ENCODE data around the gene GDPD4.

The GDPD4 gene

DNA sequence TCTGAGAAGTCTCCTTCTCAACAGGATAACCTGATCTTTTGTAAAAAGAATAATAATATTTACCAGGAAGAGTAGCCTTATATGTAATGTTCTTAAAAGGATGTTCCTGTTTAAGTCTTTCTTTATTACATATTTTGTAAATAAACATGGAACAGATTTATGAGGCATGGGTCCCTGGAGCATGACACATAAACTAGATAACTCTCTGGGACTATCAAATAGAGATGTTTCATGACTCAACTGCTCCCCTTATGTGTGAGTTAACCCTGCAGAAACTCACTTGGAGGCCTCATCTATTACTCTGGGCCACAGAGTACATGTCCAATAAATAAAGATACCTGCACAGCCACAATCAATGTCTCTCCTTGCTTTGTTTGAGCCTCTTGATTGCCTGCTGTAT, 64.6 kb downstream of the GDPD4 start:
- TF ChIP-seq ZFX (IDR thresholded peaks at IDR 0.05) (no peak), CTCF (conservative IDR thresholded peaks at IDR 0.05) (0 out of 2 replicates have a peak, but pooled peaks have one; percentile 4)
- H3K27ac ChIP-seq, result no peak overlapping the region

DNA sequence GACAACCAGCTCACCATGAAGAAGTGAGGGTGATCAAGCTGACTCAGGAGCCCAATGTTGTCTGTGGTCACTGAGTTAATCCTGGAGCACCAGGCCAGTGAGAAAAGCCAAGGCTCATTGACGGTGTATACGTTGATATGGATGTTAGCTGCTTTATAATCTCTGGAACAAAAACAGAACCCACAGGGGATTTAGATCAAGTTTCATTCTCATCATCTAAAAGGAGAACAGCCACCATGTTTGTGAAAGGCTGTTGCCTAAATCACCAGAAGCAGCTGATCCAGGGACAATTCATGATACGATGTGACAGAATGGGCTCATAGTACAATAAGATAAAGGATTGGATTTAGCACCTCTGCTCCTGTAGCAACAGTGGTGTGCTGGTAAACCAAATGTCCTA, 68.5 kb downstream of the GDPD4 start:
- no peak overlapping the region for H3K27ac ChIP-seq
- no peak for TF ChIP-seq CTCF (conservative IDR thresholded peaks at IDR 0.05)
- TF ChIP-seq ZFX (IDR thresholded peaks at IDR 0.05), result no peak

DNA sequence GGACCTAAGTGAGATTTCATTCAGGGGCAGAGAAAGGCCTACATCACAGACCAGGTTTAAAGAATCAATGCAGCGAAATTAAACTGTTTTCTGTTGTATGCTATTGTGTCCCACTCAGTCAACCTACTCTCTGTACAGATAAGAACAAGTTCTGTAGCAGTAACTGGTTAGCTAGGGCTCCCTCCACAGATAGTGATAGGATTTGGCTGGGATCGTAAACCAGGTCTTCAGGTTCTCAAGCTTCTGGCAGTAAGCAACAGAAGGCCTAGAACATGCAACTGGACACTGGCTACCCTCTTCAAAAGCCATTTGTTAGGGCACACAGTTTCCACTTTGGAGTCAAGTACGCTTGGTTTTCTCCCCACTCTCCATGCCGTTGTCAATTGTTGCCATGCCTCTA, 69.2 kb downstream of the GDPD4 start:
- no peak overlapping the region for H3K27ac ChIP-seq
- TF ChIP-seq ZFX (IDR thresholded peaks at IDR 0.05) (no peak), CTCF (conservative IDR thresholded peaks at IDR 0.05) (no peak)

GRCh38 chr11:77231800-77232199, 69.7 kb downstream of the GDPD4 start:
- no peak for TF ChIP-seq ZFX (IDR thresholded peaks at IDR 0.05)
- TF ChIP-seq CTCF (conservative IDR thresholded peaks at IDR 0.05), result no peak
- no peak overlapping the region for H3K27ac ChIP-seq

GRCh38 chr11:77230878-77231605, 70.4 kb downstream of the GDPD4 start:
- no peak for TF ChIP-seq ZFX (IDR thresholded peaks at IDR 0.05)
- TF ChIP-seq CTCF (conservative IDR thresholded peaks at IDR 0.05), result no peak
- no peak overlapping the region for H3K27ac ChIP-seq

- TF ChIP-seq ZFX (IDR thresholded peaks at IDR 0.05) (no peak), CTCF (conservative IDR thresholded peaks at IDR 0.05) (no peak)
- no peak overlapping the region for H3K27ac ChIP-seq
Observed at GRCh38 chr11:77223797-77224196, 77.7 kb downstream of the GDPD4 start.

DNA sequence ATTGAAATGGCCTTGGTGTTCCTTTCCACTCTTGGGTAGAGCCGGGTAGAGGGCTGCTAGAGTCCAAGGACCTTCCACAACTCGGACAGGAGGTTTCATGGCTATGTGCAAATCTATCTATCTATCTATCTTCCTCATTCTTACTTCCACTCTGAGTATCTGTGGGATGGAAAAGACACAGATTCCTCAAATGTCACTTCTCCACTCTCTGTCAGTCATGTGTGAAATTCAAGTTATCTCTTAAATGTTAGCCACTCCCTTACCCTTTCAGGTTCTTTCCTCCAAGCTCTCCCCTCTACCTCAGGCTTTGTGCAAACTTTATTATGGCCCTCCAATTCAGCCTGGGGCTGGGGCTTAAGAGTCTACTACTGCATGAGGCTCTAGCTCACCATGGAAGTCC, 84.3 kb downstream of the GDPD4 start:
- no peak for TF ChIP-seq ZFX (IDR thresholded peaks at IDR 0.05)
- no peak for TF ChIP-seq CTCF (conservative IDR thresholded peaks at IDR 0.05)
- H3K27ac ChIP-seq, result no peak overlapping the region
